SK-N-MC (cell line): ENCODE data around the gene MCF2L.

Experiments used
- DNase-seq: peaks from one replicate; pipeline ENCODE4 v3.0.0-alpha.2; 2011; ENCODE audit warnings: low read depth, low spot score
- H3K27ac ChIP-seq: fragments of 200-600 bp; sonication (generic); 2 replicates; pipeline ENCODE4 v1.5.1; 2016; ENCODE audit warnings: mixed run types
- H3K36me3 ChIP-seq: fragments of 200-600 bp; sonication (generic); 2 replicates; pipeline ENCODE4 v1.6.1; 2017; ENCODE audit warnings: antibody characterized with exemption, low read length, mixed read lengths; ENCODE audit not compliant: insufficient read depth
- H3K4me3 ChIP-seq: fragments of 200-600 bp; sonication (generic); 2 replicates; pipeline ENCODE4 v1.5.1; 2016
- H3K9ac ChIP-seq: fragments of 200-600 bp; sonication (generic); 2 replicates; pipeline ENCODE4 v1.8.0; 2017; ENCODE audit warnings: mixed run types, mixed read lengths; ENCODE audit not compliant: insufficient read length
- H3K9me3 ChIP-seq: fragments of 200-600 bp; sonication (generic); 2 replicates; pipeline ENCODE4 v1.6.1; 2017; ENCODE audit warnings: low read depth, mild to moderate bottlenecking, antibody characterized with exemption, low read length, moderate library complexity, mixed read lengths
- EZH2 ChIP-seq: fragments of 200-600 bp; sonication (generic); IDR thresholded peaks from one replicate; pipeline ENCODE4 v1.6.1; 2017; ENCODE audit warnings: antibody characterized with exemption
- FOXP2 ChIP-seq: optimal IDR thresholded peaks from 2 replicates; pipeline ENCODE3; 2011; ENCODE audit warnings: mild to moderate bottlenecking, moderate library complexity; ENCODE audit not compliant: insufficient read depth; ENCODE audit errors: extremely low read length, control extremely low read depth
- POLR2AphosphoS5 ChIP-seq: IDR thresholded peaks from 2 replicates; pipeline ENCODE4 v1.6.1; 2012; ENCODE audit warnings: mild to moderate bottlenecking, low read depth, low read length, borderline replicate concordance

The MCF2L gene

DNA sequence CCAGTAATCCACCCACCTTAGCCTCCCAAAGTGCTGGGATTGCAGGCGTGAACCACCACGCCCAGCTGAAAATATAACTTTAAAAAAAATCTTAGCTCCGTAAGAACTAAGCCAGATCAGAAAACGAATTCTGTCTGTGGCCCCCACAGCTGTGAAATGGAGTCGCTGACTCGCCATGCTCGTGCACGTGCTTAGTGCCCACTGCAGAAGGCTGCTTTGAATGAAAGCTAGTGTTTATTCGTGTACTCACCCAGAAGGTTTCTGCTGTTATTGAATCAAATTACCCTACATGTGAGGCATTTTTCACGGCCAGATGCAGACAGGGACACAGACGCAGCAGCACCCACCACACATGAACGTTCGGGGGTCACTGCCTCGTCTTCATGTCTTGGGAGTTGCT is 74.9 kb downstream of the MCF2L start:
- Histone ChIP-seq H3K27ac (no peak overlapping the region), H3K9ac (no peak overlapping the region), H3K9me3 (no peaks in the 10 kb centered on the region), H3K4me3 (no peak overlapping the region), H3K36me3 (no peaks in the 10 kb centered on the region)
- no peak for DNase-seq
- no peak for TF ChIP-seq EZH2
- no peak for TF ChIP-seq POLR2AphosphoS5
- TF ChIP-seq FOXP2 = no peak

DNA sequence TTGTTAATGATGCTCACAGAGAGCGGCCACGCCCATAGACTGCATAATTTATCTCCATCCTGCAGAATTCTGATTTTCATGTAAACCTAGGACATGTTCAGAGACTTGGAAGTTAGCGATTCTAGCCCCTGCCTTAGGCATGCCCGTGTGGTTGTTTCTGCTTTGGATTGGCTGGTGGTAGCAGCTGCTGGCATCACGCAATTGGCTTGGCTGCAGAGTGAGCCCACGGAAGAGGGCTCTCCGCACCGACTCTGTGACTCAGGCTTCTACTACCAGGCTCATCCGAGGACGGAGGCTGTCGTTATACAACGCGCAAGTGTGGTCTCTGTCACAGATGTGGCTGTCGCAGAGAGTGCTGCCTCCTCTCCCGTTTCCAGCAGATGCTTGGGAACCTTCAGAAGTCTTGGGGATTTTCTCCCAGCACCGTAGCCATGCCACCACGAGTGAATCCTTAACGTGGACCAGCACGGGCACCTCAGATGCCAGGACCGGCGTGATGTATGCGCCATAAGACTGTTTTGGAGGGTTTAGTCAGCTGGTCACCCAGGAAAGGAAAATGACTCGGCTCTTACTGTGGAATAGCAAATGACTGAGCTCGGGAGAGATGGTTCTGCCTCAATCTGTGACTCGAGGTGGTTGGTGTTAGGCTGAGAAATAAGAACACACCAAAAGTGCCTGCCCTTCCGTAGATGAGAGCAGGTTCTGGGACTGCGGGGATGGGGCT is 75.5 kb downstream of the MCF2L start:
- H3K9me3 ChIP-seq = no peaks in the 10 kb centered on the region
- H3K36me3 ChIP-seq = no peaks in the 10 kb centered on the region
- no peak for TF ChIP-seq FOXP2
- no peak for TF ChIP-seq EZH2
- no peak for TF ChIP-seq POLR2AphosphoS5
- no peak overlapping the region for H3K9ac ChIP-seq
- no peak overlapping the region for H3K27ac ChIP-seq
- no peak overlapping the region for H3K4me3 ChIP-seq
- no peak for DNase-seq

GRCh38 chr13:113045251-113046127 is 76.5 kb downstream of the MCF2L start:
- Histone ChIP-seq H3K9ac (no peak overlapping the region), H3K9me3 (no peaks in the 10 kb centered on the region), H3K4me3 (no peak overlapping the region), H3K36me3 (no peaks in the 10 kb centered on the region), H3K27ac (no peak overlapping the region)
- TF ChIP-seq FOXP2 (no peak), POLR2AphosphoS5 (no peak), EZH2 (no peak)
- DNase-seq = no peak

DNA sequence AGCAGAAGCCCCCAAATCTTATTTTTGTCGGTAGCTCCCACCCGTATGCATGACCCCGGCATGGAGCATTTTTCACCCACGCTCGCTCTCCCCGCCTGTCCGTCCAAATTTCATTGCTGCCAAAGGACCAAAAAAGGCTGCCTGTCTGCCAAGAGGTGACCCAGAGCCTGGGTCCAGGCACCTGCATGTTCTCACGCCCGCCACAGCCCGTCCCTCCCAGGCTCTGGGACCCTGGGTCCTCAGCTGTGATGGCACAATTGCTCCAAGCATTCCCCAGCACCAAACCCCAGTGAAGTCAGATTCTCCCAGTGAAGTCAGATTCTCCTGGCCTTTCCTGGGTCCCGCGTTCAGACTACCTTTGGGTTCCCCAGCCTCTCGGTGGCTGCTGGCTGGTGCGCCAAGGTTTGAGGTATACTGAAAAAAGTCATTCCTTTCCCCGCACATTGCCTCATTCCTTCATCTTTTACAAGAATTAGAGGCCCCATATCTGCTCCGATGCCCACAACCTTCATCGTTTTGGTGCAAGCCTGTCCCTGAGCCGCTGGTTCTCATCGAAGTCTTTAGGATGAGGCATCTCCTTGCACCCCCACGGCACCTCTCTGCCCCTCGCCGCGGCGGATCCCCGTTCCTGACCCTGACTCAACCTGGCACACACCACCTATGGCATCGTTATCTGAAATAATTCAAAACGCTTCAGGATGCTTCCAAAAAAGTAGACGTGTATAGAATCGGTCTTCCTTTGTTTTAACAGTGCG is 77.3 kb downstream of the MCF2L start:
- DNase-seq = no peak
- TF ChIP-seq POLR2AphosphoS5 (no peak), EZH2 (no peak), FOXP2 (no peak)
- no peaks in the 10 kb centered on the region for H3K36me3 ChIP-seq

DNA sequence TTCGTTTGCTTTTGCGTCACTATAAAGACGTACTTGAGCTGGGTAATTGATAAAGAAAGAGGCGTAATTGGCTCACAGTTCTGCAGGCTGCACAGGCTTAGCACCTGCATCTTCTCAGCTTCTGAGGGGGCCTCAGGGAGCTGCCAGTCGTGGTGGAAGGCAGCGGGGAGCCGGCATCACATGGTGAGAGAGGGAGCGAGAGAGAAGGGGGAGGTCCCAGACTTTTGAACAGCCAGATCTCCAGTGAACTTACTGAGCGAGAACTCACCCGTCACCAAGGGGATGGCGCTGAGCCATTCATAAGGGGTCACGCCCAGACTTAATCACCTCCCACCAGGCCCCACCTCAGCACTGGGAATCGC is 77.8 kb downstream of the MCF2L start:
- DNase-seq = no peak
- TF ChIP-seq FOXP2 (no peak), POLR2AphosphoS5 (no peak), EZH2 (no peak)
- Histone ChIP-seq H3K27ac (no peak overlapping the region), H3K4me3 (no peak overlapping the region), H3K36me3 (no peaks in the 10 kb centered on the region), H3K9me3 (no peaks in the 10 kb centered on the region), H3K9ac (no peak overlapping the region)

More for the DNA sequence above, 77.3 kb downstream of the MCF2L start:
- Histone ChIP-seq H3K27ac (no peak overlapping the region), H3K9me3 (no peaks in the 10 kb centered on the region), H3K9ac (no peak overlapping the region), H3K4me3 (no peak overlapping the region)

GRCh38 chr13:113047587-113047986 is 78.6 kb downstream of the MCF2L start:
- Histone ChIP-seq H3K4me3 (no peak overlapping the region), H3K9me3 (no peaks in the 10 kb centered on the region), H3K9ac (no peak overlapping the region), H3K27ac (no peak overlapping the region), H3K36me3 (no peaks in the 10 kb centered on the region)
- no peak for DNase-seq
- TF ChIP-seq EZH2 = no peak
- TF ChIP-seq FOXP2 = no peak
- TF ChIP-seq POLR2AphosphoS5 = no peak

DNA sequence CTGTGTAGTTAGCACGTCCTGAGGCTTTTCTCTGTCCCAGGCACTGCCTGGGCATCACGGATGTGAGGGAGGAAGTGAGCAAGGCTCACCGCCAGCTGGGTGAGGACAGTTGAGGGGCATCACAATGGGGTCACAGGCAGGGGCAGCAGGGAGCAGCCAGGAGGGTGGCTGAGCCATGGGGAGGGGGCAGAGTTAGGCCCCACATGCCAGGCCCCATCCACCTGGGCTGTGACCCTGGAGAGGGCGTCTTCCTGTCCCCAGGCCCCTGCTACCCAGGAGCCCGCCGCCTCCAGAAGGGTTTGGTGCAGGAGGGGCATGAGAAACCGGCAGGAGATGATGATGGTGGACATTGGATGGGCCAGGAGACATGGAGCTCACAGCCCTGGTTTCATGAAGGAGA is 79.8 kb downstream of the MCF2L start:
- H3K4me3 ChIP-seq = no peak overlapping the region
- H3K36me3 ChIP-seq = no peaks in the 10 kb centered on the region
- DNase-seq = no peak
- H3K9me3 ChIP-seq = no peaks in the 10 kb centered on the region
- no peak overlapping the region for H3K9ac ChIP-seq
- TF ChIP-seq POLR2AphosphoS5 (no peak), FOXP2 (no peak), EZH2 (no peak)
- no peak overlapping the region for H3K27ac ChIP-seq

GRCh38 chr13:113049521-113049941 is 80.5 kb downstream of the MCF2L start:
- no peak for DNase-seq
- no peaks in the 10 kb centered on the region for H3K9me3 ChIP-seq
- H3K27ac ChIP-seq = no peak overlapping the region
- no peaks in the 10 kb centered on the region for H3K36me3 ChIP-seq
- no peak overlapping the region for H3K4me3 ChIP-seq
- TF ChIP-seq EZH2 (no peak), POLR2AphosphoS5 (no peak), FOXP2 (no peak)
- H3K9ac ChIP-seq = no peak overlapping the region
